Ammon's horn (tissue), 1 donor: ENCODE results near the gene PCGF2.

Experiments
- DNase-seq: peaks from one replicate; pipeline ENCODE4 v3.0.0-alpha.2; 2016; ENCODE audit warnings: low spot score

PCGF2 gene

GRCh38 chr17:38719289-38719942 lies 28.7 kb downstream of the PCGF2 start:
- DNase-seq = no peak

GRCh38 chr17:38717139-38717745 lies 30.9 kb downstream of the PCGF2 start:
- DNase-seq = no peak

- DNase-seq = no peak
Observed at GRCh38 chr17:38716368-38717005, 31.6 kb downstream of the PCGF2 start.

DNA sequence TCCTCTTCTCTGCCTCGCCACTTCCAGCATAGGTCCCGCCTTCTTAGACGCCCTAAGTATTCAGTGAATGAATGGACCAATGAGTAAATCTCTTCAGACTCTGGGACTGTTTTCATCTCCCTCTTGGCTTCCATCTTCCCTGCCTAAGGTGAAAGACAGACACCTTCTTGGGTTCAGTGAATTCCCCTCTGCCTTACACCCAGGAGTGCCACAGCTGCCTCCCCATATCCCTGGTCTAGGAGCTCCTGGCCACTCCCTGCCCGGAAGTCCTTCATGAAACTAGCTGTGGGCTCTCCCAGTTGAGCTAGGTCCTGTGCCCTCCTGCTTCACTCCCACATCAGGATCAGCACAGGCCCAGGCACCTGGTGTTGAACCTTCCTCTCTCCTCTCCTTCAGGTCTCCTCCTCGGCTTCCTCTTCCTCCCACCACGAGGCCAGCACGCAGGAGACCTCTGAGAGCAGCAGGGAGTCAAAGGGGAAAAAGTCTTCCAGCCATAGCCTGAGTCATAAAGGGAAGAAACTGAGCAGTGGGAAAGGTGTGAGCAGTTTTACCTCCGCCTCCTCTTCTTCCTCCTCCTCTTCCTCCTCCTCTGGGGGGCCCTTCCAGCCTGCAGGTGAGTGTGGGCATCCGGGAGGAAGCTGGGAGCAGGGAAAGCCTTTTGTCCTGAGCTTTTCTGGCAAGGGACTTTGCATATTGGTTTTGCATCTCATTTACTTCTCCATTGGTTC lies 32.8 kb downstream of the PCGF2 start:
- DNase-seq = no peak

DNA sequence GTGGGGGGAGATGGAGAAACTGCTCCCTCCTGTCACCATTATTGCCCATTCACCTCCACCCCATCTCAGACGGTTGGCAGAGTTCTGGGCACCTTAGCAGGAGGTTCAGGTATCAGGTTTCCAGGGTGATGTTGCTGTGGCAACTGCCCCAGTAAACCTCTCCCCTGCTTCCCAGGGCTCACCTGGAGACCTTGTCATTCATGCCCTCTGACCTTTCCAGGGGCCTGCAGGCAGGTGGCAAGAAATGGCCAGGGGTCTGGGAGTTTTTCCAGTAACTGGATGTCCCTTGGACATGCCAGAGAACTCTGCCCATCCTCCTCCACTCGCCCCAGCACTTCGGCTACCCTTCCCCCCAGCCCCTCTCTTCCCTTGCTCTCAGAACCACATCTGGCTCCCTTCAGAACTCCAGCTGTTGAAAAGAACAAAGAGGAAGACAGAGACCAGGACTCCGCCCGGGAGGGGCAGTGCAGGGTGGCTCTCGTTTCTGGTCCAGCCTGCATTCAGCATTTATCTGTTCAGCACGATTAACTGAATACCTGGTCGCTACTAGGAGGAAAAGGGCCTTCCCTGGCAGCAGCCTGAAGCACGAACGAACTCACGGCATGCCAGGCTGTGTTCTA lies 34.6 kb downstream of the PCGF2 start:
- no peak for DNase-seq

- no peak for DNase-seq
Observed at GRCh38 chr17:38712593-38712992, 35.5 kb downstream of the PCGF2 start.

- no peak for DNase-seq
Observed at GRCh38 chr17:38711792-38712571, 36.2 kb downstream of the PCGF2 start.

- no peak for DNase-seq
Observed at GRCh38 chr17:38710985-38711384, 37.2 kb downstream of the PCGF2 start.

DNA sequence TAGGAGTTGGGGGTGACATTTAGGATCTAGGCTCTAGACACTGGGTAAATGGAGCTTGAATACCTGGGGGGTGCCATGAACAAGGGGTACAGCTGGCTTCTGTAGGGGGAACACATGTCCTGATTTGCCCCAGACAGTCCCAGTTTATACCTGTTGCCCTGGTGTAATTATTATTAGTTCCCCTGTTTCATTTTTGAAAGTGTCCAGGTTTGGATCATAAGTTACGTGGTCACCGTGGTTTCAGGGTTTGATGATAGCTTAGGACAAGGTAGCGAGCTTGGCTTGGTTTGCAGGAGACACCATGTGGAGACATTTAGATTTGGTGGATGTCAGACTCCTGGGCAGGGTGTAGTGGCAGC lies 37.6 kb downstream of the PCGF2 start:
- no peak for DNase-seq

DNA sequence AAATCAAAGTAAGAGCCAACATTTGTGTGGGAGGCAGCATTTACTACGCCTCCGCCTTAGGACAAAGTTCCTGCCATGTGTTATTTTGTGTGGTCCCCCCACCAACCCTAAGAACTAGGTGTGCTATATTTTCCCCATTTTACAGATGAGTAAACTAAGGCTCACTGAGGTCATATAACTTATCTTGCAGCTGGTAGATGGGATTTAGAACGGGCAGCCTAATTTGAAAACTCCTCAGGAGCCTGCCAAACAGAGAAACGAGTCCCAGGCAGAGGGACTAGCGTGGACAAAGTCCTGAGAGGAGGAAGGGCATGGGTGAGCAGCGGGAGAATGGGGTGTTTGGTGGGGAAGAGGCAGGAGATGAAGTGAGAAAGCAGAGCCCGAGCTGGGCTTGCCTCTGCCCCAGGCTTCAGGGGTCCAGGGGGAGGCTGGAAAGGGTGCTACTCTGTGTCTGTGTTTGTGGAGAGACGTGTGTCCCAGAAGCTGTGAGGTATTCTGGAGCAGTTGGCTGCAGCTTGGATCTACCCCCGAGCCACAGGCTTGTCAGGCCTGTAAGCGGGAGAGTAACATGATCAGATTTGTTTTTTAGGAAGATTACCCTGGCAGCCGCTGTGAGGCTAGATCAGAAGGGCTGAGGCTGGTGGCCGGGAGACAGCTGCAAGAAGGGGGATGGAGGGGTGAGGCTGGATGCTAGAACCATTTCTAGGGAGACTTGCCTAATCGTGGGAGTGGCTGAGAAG lies 38.1 kb downstream of the PCGF2 start:
- no peak for DNase-seq

- DNase-seq = no peak
Observed at GRCh38 chr17:38709104-38709820, 38.9 kb downstream of the PCGF2 start.

DNA sequence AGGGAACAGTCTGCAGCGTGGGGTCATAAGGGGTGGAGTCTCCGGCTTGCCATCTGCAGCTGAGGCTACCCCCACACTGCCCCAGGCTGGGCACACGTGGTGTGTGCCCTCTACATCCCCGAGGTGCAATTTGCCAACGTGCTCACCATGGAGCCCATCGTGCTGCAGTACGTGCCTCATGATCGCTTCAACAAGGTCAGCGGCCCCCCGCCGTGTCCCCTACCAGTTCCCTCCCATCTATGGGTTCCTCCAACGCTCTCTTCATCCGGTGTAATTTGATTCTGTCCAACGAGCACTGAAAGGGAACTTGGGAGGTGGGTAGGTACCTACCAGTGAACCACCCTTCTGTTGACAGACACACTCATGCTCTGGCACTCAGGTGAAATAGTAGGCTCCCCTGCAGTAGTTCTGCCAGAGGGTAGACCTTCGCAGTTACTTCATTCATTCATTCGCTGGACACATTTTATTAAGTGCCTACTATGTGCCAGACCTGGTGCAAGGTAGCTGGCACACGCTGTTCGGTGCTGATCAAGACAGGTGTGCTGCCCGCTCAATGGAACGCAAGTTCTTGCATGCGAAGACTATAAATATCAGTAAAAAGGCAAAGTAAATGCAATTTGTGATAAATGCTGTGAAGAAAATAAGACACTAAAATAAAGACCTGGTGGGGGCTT lies 40.3 kb downstream of the PCGF2 start:
- no peak for DNase-seq

GRCh38 chr17:38706505-38707216 lies 41.5 kb downstream of the PCGF2 start:
- DNase-seq = no peak

DNA sequence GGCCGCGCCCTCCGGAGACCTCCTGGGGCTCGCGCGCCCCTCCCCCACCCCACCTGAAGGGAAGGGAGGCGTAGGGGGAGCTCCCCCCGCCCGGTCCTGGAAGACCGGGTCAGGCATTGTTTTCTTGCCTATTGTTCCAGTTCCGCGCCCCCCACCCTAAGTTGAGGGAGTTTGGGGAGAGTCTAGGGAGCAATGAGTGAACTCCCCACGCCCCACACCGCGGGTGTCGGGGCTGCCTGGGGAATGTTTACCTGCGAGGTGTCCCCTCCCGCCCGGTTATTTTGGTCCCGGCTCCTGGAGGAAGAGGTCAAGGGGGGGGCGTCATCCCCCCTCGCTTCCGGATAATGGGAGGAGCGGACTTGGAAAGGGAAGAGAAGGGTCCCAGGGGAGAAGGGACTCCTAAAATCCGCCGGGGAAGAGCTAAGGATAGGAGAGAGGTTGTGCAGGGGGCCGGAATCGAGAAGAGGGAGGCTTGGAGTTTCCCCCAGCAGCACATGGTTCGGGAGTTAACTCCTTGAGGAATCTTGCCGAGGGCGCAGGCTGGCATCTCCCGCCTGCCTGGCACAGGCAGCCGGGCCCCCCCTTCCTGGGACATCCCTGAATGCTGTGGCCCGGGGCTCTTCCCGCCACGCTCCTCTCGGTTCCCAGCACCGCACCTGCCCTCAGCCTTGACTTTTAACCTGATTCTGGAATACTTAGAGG lies 42.2 kb downstream of the PCGF2 start:
- DNase-seq = peak; percentile 40

DNA sequence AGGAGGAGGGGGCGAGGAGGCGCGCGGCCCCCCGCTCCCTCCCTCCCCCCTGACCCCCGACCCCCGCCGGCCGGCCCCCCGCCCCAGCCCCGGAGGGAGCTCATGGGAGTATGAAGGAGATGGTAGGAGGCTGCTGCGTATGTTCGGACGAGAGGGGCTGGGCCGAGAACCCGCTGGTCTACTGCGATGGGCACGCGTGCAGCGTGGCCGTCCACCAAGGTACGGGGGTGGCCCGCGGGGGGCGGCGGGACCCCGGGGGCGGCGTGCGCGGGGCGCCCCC lies 42.7 kb downstream of the PCGF2 start:
- no peak for DNase-seq

DNA sequence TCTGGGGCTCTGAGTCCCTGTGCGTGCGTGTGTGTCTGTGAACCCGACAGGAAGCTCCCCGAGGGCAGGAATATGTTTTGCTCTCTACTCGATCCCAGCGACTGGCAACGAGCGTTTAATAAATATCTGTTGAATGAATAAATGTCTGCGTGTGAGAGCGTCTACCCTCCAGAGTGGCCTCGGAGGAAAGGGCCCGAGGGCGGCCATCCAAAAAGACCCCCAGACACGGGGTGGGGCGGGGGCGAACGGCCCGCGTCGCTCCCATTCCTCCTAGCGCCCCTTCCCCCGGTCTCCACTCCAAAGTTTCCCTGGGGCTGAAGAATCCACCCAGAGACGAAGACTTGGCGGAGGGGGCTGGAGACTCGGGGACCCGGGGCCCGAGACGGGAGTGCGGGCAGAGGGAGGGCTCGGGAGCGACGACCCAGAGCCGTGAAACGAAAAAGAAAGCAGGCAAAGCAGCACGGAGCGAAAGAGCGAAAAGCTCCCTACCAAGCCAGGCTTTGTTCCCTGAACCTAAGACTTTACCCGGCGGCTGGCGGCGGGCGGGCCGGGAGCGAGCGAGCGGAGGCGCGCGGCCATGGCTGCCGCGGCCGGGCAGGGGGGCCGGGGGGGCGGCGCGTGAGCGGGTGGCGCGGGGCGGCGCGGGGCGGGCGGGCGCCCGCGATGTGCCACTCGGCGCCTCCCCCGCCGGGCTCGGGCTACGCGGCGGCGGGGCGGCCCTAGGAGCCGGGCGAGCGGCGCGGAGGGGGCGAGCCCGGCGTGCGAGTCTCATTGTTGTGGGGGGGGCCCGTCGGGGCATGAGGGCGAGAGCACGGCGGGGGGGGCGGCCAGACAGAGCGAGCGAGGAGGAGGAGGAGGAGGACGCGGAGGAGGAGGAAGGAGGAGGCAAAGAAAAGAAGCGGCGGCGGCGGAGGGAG lies 43.3 kb downstream of the PCGF2 start, which contains the start of gene MLLT6:
Gene MLLT6 (plus strand): TSS at position 668 of the 917 bp plus-strand sequence. CDS start 360 bp downstream, outside the sequence.
- peak; percentile 87 for DNase-seq
